Ammon's horn (tissue), 1 donor: ENCODE data around the gene PLXNA2.

Experiments used
- DNase-seq: peaks from one replicate; pipeline ENCODE4 v3.0.0-alpha.2; 2016; ENCODE audit warnings: low spot score

PLXNA2 gene

DNA sequence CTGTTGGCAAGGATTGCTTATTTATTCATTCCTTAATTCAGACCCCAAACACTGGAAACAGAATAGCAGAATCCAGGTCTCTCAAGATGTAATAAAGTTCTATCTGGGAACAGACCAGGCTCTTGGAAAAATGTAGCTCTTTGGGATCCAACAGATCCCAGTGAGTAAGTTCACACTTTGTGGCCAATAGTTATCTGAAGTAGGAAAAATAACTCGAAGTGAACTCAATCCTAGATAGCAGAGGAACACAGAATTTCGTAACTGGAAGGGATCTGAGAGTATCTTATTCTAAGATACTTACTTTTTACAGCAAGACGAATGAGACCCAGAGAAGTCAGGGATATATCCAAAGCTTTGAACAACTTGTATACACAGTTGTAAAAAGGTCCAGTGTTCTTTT lies 182.6 kb downstream of the PLXNA2 start:
- no peak for DNase-seq

DNA sequence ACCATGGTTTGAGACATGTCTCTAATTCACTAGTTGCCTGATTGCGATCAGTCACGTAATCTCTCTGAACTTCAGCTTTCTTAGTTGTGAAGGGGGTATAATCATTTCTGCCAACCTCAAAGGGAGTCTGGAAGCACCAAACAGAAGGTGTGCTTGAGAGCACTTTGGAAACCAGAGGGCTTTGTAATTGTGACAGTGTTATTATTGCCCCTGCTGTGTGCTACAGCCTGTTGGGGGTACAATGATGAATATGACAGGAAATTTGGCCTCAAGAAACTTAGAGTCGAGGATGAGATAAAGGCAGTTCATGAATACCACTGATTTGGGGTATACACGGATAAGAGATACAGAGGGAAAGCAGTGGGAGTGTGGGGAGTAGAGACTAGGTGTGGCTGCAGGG lies 183.1 kb downstream of the PLXNA2 start:
- DNase-seq, result no peak

DNA sequence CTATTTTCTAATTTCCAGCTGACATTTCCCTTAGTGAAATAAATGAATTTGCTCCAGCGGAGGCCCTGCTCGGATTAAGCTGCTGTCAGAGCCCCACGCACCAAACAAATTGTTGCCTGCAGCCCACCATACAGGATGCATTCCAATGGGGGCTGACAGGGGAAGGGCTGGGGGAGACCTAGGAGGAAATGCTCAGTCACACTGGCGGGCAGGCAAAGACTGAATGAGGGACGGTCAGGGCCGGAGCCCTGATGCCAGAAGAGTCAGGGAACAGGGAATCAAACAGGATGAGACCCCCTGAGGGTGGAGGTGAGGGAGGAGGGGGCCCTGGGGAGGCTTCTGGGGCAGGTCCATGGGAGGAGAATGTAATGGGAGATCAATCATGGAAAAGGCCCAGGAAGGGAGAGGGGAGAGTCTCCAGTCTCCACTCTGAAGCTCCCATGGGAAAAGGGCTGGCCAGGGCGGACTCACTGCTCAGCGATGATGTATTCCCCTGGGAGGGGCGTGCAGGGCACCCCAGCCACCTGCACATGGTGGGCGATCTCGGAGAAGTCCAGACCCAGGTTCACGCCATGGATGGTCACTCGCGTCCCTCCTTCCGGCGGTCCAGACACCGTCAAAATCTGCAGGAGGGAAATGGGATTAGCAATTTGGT lies 183.8 kb downstream of the PLXNA2 start:
- DNase-seq, result no peak

DNA sequence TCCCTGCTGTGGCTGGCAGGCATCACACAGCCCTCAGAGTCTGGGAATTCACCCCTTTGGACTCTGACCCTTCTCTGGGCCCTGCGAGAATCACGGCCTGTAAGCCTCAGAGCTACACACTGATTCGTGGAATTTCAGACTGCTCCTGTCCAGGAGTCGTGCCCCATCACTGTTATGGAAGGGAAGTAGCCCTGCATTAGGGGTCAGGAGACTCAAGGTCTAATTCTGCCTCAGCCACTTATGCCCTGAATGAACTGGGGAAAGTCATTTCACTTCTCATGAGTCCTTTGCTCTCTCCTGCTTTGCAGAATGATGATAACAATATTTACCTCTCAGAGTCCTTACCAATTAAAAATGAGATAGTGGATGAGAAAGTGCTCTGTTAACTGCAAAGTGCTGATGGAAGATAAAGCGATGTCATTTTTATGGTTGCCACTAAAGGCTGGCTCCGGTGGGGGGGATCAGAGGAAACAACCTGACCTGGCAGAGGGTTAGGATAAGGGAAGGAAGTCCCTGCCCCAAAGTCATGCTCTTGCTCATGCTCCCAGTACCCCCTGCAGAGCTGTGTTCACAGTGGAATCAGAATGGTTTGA lies 184.7 kb downstream of the PLXNA2 start:
- no peak for DNase-seq

DNA sequence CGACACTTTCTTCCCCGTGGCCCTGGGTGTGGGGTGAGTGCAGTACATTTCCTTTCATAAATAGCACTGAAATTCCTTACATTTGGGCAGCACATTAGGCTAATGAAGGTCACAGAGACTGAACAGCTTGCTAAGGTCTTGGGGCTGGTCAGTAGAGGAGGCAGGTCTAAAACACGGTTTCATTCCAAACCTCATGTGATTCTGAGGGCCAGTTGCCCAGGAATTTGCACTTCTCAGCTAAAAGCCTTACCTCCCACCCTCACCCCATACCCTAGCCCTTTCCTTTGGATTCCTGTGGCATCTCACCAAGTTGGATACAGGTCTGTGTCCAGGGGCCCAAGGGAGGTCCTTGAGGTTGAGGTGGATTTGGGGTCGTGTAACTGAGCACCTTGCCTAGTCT lies 185.4 kb downstream of the PLXNA2 start:
- DNase-seq, result no peak

DNA sequence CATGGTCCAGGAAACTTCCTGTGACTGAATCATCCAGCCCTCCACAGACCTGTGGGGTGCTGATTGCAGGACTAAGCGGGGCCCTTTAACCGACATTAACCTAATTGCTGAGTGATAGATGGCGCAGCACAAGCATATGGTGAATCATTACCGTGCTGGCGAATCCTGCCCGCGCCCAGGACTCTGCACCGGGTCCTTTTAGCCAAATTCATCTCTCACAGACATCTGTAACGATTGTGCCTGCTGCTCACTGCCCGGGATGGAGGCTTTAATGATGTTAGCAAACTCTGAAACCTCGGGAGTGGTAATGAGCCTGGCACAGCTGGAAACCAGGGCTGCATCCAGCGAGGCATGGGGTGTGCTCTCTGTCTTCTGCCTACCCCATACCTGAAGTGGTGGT lies 185.9 kb downstream of the PLXNA2 start:
- DNase-seq, result no peak

DNA sequence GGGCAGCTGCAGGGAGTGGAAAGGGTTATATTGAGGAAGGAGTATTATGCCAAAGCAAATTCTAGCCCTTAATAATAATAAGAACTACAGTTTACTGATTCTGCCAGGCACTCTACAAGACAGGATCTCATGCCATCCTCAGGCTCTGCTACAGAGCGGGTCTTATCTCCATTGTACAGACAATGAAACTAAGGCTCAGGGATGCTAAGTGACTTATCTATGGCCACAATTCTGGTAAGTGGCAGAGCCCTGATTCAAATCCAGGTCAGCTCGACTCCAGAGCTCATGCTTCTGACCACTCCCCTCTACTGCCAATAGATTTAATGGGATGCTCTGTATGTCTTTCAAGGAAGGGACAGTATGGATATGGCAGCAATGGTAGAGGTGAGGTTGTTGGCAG lies 187.1 kb downstream of the PLXNA2 start:
- no peak for DNase-seq

DNA sequence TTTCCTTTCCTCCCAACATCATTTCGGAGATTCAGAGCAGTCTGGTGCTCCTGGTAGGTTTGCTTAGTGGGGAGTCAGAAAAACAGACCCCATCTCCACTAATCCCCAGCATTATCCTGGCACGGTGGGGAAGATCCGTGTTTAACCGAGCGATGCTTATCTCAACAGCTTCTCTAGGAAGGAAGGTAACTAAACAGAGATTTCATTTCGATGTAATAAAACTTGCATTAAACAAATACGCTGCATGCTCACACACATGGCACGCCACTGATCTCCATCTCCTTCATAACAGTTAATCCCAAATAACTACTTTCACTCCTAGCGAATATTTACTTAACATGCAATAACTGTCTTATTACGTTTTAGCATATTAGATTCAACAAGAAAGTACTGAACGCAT lies 188.6 kb downstream of the PLXNA2 start:
- no peak for DNase-seq

DNA sequence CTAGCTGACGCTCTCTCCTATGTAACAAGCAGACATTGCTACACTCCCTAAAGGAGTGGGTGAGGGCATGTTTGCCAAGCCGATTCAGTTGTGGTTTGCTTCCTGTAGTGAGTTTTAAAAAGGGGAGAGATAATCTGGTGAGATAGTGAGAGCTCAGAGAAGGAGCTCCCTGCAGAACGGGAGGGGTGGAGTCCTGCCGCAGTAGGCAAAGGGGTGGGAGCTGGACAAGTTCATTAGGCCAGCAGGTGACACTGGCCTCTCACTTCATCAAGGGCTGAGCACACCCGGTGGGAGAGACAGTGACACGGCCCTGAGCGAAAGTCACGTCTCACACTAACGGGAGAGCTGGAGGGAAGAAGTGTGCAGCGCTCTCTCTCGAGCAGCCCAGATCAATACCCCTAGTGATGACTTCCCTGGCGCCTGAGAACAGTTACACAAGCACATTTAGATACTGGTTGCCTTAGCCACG lies 189.2 kb downstream of the PLXNA2 start:
- no peak for DNase-seq

DNA sequence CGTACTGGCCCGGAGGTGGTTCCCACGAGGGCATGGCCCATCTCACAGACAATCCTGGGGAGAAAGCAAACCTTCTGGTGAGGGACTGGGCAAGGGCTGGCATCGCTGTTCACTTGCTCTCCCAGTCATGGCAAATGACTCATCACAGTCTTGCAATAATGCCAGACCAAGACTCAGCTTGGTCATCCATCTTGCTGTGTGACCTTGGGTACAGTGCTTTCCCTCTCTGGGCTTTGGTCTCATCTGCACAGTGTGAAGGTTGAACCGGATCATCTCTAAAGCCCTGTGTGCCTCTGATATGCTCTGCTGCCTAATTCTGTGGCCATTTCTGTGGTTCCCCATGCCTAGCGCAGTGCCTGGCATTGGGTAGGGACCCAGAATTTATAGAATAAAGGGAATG lies 189.7 kb downstream of the PLXNA2 start:
- no peak for DNase-seq

DNA sequence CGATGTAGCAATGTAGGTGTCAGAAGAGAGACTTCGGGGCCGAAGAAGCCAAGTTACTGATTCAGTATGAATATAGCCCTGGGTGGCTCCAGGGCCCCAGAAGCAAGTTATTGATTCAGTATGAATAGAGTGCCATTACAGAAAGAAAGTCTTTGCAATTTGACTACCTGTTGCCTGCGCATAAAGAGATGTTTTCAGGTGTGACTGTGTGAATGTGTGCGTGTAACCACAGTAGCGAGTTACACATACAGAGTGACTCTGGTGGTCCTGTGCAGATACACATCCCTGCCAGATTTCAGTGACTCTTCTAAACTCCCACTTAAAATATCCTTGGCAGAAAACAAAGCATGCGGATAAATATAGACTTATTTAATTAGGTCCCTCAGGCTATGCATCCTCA lies 190.5 kb downstream of the PLXNA2 start:
- DNase-seq, result no peak

DNA sequence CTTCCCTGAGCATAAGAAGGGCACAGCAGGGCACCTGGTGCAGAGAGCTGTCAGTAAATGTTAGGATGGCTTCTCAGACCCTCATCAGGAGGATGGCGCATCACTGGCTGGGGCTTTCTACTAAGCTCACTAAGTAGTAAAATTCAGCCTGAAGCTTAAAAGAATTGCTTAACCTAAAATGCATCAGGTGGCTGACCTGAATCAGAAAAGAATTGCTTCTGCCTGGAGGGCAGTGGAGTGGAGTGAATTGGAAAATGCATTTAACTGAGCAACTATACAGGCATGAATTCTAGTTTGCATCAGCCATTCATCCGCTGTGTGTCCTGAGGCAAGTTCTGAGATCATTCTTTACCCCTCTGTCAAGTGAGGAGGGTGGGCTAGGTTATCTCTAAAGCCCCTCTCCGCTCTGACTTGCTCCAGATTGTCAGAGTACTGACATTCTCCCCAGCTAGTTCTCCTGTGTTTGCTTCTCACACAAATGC lies 191.2 kb downstream of the PLXNA2 start:
- no peak for DNase-seq

DNA sequence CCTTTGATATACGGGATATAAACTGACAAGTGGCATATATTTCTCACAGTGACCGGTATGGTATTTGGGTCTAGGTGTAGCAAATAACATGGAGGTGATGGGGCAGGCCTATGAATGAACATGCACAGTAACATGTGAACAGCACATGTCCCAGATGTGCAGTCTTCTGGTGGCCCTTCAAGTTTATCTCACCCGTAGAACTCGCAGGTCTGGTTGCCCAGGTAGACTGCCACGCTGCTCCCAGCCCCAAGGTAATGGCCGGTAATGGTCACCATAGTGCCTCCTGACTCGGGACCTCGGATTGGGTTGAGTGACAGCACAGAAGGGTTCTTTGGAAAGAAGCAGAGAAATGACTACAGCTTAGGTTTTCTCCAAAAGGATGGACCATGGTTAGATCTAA lies 192.0 kb downstream of the PLXNA2 start:
- DNase-seq, result no peak

DNA sequence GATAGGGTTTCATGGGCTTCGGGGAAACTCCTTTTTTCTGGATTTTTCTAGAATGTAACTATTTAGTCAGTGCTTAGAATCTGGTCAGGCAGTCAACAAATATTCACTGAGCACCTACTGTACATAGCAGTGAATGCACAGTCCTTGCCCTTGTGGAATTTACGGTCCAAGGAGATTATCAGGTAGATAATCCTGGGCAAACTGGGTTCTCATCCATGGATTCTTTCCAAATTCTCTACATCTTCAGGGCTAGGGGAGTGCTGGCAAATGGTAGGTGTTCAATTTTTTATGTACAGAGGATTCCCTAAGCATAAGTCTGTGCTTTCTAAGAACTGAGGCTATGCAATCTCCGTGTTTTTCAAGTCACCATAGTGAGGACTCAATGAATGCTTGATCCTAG lies 192.5 kb downstream of the PLXNA2 start:
- no peak for DNase-seq

DNA sequence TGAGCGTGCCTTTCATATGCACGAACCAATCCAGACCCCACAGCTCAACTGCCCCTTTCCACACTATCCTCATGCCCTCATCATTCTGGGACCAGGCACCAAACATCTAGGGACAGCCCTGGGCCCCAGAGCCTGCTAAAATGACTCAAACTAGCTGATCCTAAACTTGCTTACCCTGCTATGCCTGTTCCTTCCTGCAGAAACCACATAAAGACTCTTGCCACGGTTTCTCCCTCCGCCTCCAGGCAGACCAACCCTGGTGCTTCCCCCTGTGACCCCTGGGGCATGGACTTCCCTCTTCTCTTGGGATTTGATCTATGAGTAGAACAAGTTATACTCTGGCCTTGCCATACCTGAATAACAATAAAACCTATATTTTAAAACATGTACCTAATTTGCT lies 195.3 kb downstream of the PLXNA2 start:
- DNase-seq, result peak; percentile 39

DNA sequence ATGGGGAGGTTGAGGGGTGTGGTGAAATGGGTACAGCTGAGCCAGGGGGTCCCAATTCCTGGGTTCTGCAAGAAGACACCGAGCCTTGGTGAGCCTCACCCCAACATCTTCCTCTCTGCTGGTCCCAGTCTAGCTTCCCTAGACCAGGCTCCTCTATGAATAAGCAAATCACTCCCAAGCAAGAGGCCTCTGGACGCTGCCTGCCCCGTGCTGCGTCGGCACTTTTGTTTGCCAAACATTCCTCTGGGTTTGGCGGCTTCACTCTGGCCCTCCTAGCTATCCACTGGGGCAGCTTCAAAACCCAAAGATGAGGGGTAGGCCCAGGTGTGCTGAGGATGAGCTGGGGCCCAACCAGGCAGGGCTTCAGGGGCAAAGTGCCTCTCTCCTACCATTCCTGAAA lies 196.2 kb downstream of the PLXNA2 start:
- no peak for DNase-seq

DNA sequence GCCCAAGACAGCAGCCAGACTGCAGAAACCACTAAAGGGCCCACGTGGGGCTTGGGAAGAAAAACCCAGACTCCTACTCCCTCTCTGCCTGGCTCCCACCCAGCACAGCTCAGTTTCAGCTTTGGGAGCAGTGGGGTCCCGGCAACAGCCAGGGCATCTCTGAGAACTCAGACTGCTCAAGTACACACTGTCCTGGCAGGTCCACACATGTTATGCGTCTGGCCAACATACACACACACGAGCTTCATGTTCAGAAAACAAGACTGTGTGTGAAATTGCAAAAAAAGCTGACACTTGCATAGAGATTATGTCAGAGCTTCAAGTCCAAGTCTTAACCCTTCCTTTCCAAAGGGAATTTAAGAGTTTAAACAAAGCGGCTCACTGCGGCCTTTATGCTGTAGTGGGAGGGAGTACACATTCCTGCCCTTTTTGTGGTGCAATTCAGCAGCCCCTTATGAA lies 196.7 kb downstream of the PLXNA2 start:
- peak; percentile 63 for DNase-seq

DNA sequence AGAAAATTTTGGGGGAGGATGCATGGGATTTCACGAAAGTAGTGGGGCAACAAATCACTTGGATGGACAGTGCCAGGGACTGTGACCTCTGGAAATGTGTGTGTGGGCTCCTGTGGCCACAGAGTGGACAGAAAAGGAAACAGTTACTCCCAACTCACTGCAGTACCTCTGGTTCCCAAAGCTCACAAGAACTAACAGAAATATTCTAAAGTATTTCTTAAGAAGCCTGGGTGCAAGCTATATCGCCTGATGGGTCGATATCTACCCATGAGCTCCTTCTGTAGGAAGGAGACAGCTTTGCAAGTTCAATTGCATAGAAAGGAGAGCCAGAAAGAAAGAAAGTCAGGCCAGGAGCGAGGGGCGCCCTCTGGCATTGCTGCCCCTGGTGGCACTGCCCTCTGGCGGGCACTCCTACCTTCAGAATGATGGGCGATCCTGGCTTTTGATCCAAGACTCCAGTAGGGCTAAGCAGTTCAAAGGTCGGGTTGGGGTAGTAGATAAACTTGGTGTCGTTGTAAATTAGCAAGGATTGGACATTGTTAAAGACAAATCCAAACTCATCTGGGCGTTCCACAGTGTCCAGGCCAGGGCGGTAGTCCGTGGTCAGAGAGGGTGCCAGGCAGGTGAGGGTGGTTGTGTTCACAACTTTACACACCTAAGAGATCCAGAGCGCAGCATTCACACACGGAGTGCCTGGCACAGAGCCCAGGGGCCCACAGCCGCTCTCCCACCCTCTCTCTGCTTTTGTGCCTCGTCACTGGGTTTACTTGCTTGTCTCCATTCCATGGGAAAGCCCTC lies 198.5 kb downstream of the PLXNA2 start:
- DNase-seq, result no peak

DNA sequence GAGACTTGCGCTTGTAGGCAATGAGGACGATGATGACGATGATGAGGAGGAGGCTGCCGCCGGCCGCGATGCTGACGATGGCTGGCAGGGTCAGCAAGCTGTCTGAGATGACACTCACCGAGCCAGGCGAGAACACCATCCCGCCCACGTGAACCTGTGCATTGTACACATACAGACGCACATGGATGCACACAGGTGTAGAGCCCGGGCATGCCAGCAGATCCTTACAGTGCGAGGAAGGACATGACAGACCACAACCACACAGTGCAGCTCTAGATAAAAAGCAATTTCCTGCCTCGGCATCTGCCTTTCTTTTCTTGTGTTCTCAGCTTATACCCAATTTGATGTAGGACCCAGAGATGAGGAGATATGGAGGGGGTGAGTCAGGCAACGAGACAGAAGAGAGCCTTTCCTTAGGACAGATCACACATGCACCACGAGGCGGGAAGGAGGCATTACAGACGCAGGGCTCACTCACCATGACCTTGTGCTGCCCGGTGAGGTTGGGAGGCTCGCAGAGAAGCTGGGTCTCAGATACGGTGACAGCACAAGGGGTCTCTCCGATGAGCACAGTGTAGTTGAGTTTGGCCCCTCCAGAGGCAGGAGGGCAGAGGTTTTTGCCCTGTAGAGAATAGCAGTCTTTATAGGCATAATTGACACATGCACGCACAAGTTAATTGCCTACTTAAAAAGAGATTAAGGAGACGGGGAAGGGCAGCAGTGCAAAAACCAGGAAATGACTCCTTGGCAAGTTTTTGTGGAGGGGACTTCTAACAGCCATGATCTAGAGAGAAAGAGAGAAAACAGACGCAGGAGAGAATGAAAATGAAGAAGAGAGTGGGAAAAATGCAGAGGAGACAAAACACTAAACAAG lies 199.4 kb downstream of the PLXNA2 start:
- DNase-seq, result no peak

DNA sequence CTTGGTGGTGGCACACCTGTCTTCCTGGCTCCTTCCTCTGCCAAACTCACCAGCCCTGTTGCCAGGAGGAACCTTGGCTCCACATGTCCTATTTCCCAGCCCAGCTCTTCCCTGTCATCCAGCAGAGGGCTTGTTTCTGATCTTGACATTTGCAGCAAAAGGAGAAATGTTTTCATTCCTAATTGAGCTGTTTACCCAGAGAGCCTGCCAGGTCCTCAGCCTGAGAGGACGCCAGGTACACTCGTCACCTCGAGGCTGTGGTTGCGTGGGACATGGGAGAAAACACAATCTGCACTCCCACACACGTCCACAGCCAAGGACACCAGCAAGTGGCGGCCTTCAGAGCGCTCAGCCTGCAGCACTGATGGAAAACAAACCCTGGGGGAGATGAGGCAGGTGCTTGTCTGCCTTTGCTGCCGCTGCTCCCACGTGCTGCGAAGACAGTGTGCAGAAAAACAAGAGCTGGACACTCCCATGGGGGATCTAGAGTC lies 200.4 kb downstream of the PLXNA2 start:
- peak; percentile 59 for DNase-seq

DNA sequence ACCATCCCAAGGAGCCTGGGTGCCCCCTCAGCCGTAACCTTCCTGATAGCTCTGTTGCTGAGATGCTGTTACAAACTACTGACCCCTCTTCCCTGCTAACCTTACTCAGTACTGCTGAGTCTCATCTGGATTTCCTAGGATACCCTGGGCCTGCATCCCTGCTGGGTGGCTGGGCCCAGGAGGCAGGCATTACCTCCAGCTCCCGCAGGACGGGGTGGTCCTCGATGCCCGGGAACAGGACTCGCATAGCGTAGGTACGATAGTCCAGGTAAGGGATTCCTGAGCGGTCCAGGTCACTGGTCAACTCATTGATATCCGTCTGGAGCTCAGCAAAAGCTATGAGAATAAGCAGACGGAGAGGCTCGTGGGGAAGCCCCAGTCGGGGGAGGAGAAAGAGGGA lies 201.3 kb downstream of the PLXNA2 start:
- no peak for DNase-seq

DNA sequence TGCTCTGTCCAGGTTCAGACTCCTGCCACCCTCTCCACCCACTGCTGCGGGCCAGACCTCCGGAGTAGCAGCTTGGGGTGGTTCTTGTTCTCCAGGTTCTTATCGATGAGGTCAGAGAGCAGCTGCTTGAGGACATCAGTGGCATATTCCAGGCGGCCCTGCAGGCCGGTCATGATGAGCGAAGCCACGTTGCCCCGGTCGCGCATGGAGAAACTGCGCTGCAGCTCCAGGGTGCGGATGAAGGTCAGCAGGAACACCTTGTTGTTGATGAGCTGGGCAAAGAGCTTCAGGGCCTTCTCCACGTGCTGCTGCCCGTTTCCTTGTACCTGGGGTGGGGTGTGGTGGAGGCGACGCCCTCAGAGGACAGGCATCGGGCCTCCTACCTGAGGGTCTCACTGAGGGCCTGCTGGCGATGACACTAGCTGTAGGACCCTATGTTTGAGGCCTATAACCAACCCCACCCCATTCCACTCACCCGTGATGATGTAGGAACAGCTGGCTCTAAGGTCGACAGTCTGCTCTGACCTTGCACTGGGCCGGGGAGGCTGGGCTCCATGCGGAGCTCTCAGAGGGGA lies 202.1 kb downstream of the PLXNA2 start:
- DNase-seq, result no peak
